Tibial artery (tissue), 4 donors: Measurements from ENCODE around the gene SLC5A7.

Experiments
- DNase-seq, 2 donors: peaks; one replicate each; pipeline ENCODE4 v3.0.0-alpha.2; 2019
- H3K27ac ChIP-seq, 2 donors: fragments of 200-600 bp; sonication (generic) in 1 of 2; 1 replicate in 1 of 2; 2 replicates in 1 of 2; pipeline ENCODE4 v1.5.1; 2018 to 2019; ENCODE audit warnings: mild to moderate bottlenecking in 1 of 2
- H3K27me3 ChIP-seq, 2 donors: fragments of 200-600 bp; sonication (generic) in 1 of 2; one replicate each; pipeline versions ENCODE4 v1.5.1 to v1.6.0; 2016 to 2019
- H3K36me3 ChIP-seq, 3 donors: fragments of 200-600 bp; sonication (generic) in 2 of 3; one replicate each; pipeline ENCODE4 v1.5.1; 2016 to 2019; ENCODE audit warnings: mild to moderate bottlenecking in 2 of 3
- H3K4me1 ChIP-seq, 4 donors: fragments of 200-600 bp; sonication (generic) in 2 of 4; 1 replicate in 3 of 4; 2 replicates in 1 of 4; pipeline ENCODE4 v1.5.1; 2016 to 2019
- H3K4me3 ChIP-seq, 2 donors: fragments of 200-600 bp; sonication (generic) in 1 of 2; 1 replicate in 1 of 2; 2 replicates in 1 of 2; pipeline ENCODE4 v1.5.1; 2018 to 2019; ENCODE audit warnings: mild to moderate bottlenecking in 2 of 2
- H3K9me3 ChIP-seq, 3 donors: fragments of 200-600 bp; sonication (generic) in 1 of 3; one replicate each; pipeline ENCODE4 v1.5.1; 2016 to 2019
- CTCF ChIP-seq, 2 experiments: fragments of 200-600 bp in 1 of 2; fragments of 450-650 bp in 1 of 2; IDR thresholded peaks; one replicate each; pipeline ENCODE4 v1.5.1; 2017 to 2019; ENCODE audit warnings: antibody characterized with exemption in 2 of 2, mild to moderate bottlenecking in 1 of 2, moderate library complexity in 1 of 2
- intact Hi-C: fragments of 100-400 bp; cut with DNase I; formaldehyde crosslinking; loops from one replicate; pipeline ENCODE4 v1.15.0; 2023; ENCODE audit warnings: low total_unique reads

The SLC5A7 gene

GRCh38 chr2:107986278-107987217 is at the start of gene SLC5A7:
TSS of gene SLC5A7 (plus strand) at chr2:107986524. CDS start at chr2:107988156, 1,632 bp downstream.
- no peak for DNase-seq
- H3K36me3 ChIP-seq, result no peaks in the 10 kb centered on the region
- H3K4me3 ChIP-seq, result peak within 1 kb of the TSS in 1 of 2 donors; percentile 6
- H3K9me3 ChIP-seq, result no peaks in the 10 kb centered on the region
- peaks cover 0 to 12% of the 10 kb centered on the region in 2 donors for H3K27me3 ChIP-seq
- intact Hi-C loops, result no loop called here
- no peak within 1 kb of the TSS for H3K27ac ChIP-seq
- H3K4me1 ChIP-seq, result peaks cover 0 to 9% (median 5%) of the 10 kb centered on the region in 4 donors
- TF ChIP-seq CTCF (IDR thresholded peaks at IDR 0.05), result no peak

GRCh38 chr2:107961395-107961794 is 24.9 kb upstream of the SLC5A7 start:
- Histone ChIP-seq H3K4me1 (no peaks in the 10 kb centered on the region), H3K4me3 (no peak overlapping the region), H3K9me3 (no peaks in the 10 kb centered on the region), H3K36me3 (no peaks in the 10 kb centered on the region), H3K27ac (no peak overlapping the region), H3K27me3 (no peaks in the 10 kb centered on the region)
- no peak for DNase-seq
- intact Hi-C loops, result no loop called here
- TF ChIP-seq CTCF (IDR thresholded peaks at IDR 0.05), result no peak

GRCh38 chr2:107964185-107964584 is 22.1 kb upstream of the SLC5A7 start:
- Histone ChIP-seq H3K4me1 (no peaks in the 10 kb centered on the region), H3K9me3 (no peaks in the 10 kb centered on the region), H3K36me3 (no peaks in the 10 kb centered on the region), H3K4me3 (no peak overlapping the region), H3K27me3 (no peaks in the 10 kb centered on the region), H3K27ac (no peak overlapping the region)
- DNase-seq, result no peak
- intact Hi-C loops, result no loop called here
- no peak for TF ChIP-seq CTCF (IDR thresholded peaks at IDR 0.05)

- H3K4me1 ChIP-seq, result peaks cover 0 to 9% (median 5%) of the 10 kb centered on the region in 4 donors
- DNase-seq, result no peak
- H3K9me3 ChIP-seq, result no peaks in the 10 kb centered on the region
- H3K36me3 ChIP-seq, result no peaks in the 10 kb centered on the region
- no peak overlapping the region for H3K27ac ChIP-seq
- no peak overlapping the region for H3K4me3 ChIP-seq
- TF ChIP-seq CTCF (IDR thresholded peaks at IDR 0.05), result no peak
- intact Hi-C loops, result no loop called here
- peaks cover 0 to 12% of the 10 kb centered on the region in 2 donors for H3K27me3 ChIP-seq
Observed at GRCh38 chr2:107984707-107985106, 1.6 kb upstream of the SLC5A7 start.

- DNase-seq, result no peak
- Histone ChIP-seq H3K36me3 (no peaks in the 10 kb centered on the region), H3K9me3 (no peaks in the 10 kb centered on the region), H3K27me3 (peaks cover 0 to 12% of the 10 kb centered on the region in 2 donors), H3K27ac (no peak overlapping the region), H3K4me3 (no peak overlapping the region), H3K4me1 (peaks cover 0 to 18% (median 6%) of the 10 kb centered on the region in 4 donors)
- TF ChIP-seq CTCF (IDR thresholded peaks at IDR 0.05), result no peak
- intact Hi-C loops, result no loop called here
Observed at GRCh38 chr2:107988108-107988507, 1.8 kb downstream of the SLC5A7 start.
